ENCODE results near the gene ADGRL3.

DNA sequence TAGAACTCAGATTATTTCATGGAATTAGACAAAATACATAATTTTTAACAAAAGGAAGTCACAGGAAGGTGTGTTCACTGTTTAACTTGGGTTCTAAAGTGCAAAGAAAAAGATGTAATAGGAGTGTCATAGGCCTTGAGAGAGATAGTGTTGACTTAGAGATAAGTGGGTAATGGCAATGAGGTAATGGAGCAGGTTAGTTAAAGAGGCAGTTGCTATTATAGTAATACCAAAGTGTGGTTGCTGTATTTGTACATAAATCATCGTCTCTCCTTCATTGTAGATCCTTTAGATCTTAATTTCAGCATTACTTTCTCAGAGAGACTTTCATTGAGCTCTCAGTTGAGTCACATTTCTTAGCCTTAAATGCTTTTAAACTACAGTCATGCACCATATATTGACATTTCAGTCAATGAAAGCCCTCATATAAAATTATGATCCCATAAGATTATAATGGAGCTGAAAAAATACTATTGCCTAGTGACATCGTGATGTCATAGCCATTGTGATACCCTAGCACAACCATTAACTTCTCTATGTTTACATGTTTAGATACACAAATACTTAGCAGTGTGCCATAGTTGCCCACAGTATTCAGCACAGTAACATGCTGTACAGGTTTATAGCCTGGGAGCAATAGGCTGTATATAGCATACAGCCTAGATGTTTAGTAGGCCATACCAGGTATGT lies 245.4 kb downstream of the ADGRL3 start:
- TF ChIP-seq EZH2phosphoT487 (conservative IDR thresholded peaks at IDR 0.05; ENCODE audit: low read length) (no peak), CTCF (IDR thresholded peaks at IDR 0.05; ENCODE audit: insufficient read depth, low read length, poor library complexity, severe bottlenecking) (no peak)
